ENCODE data around the gene BRD1.

The BRD1 gene

GRCh38 chr22:49795521-49795920, 32.2 kb downstream of the BRD1 start:
- in situ Hi-C loops (cut with HindIII; ENCODE audit: low sequenced_read_pairs): no loop called here
- no peak for DNase-seq (ENCODE audit: low read depth, low spot score)
- no peak for TF ChIP-seq CTCF (IDR thresholded peaks at IDR 0.05; ENCODE audit: low read depth, low read length)
- H3K4me3 ChIP-seq (ENCODE audit: low read depth, low read length): no peak overlapping the region

- H3K4me3 ChIP-seq (ENCODE audit: low read depth, low read length): no peak overlapping the region
- in situ Hi-C loops (cut with HindIII; ENCODE audit: low sequenced_read_pairs): no loop called here
- no peak for DNase-seq (ENCODE audit: low read depth, low spot score)
- TF ChIP-seq CTCF (IDR thresholded peaks at IDR 0.05; ENCODE audit: low read depth, low read length): no peak
Measured at GRCh38 chr22:49793871-49794270, 33.8 kb downstream of the BRD1 start.

GRCh38 chr22:49793296-49793695, 34.4 kb downstream of the BRD1 start:
- no peak for TF ChIP-seq CTCF (IDR thresholded peaks at IDR 0.05; ENCODE audit: low read depth, low read length)
- in situ Hi-C loops (cut with HindIII; ENCODE audit: low sequenced_read_pairs): no loop called here
- no peak for DNase-seq (ENCODE audit: low read depth, low spot score)
- H3K4me3 ChIP-seq (ENCODE audit: low read depth, low read length): no peak overlapping the region

- no peak overlapping the region for H3K4me3 ChIP-seq (ENCODE audit: low read depth, low read length)
- no peak for TF ChIP-seq CTCF (IDR thresholded peaks at IDR 0.05; ENCODE audit: low read depth, low read length)
- in situ Hi-C loops (cut with HindIII; ENCODE audit: low sequenced_read_pairs): no loop called here
Measured at GRCh38 chr22:49792107-49792506, 35.6 kb downstream of the BRD1 start.

GRCh38 chr22:49791682-49792081, 36.0 kb downstream of the BRD1 start:
- TF ChIP-seq CTCF (IDR thresholded peaks at IDR 0.05; ENCODE audit: low read depth, low read length): no peak
- in situ Hi-C loops (cut with HindIII; ENCODE audit: low sequenced_read_pairs): no loop called here
- no peak for DNase-seq (ENCODE audit: low read depth, low spot score)
- no peak overlapping the region for H3K4me3 ChIP-seq (ENCODE audit: low read depth, low read length)

More at GRCh38 chr22:49792107-49792506, 35.6 kb downstream of the BRD1 start:
- no peak for DNase-seq (ENCODE audit: low read depth, low spot score)

GRCh38 chr22:49790912-49791311, 36.8 kb downstream of the BRD1 start:
- no peak for DNase-seq (ENCODE audit: low read depth, low spot score)
- no peak overlapping the region for H3K4me3 ChIP-seq (ENCODE audit: low read depth, low read length)
- in situ Hi-C loops (cut with HindIII; ENCODE audit: low sequenced_read_pairs): no loop called here
- TF ChIP-seq CTCF (IDR thresholded peaks at IDR 0.05; ENCODE audit: low read depth, low read length): no peak
